Cardiac muscle cell (in vitro differentiated cells and primary cell): ENCODE results near the gene CDX2. TPM values are rescaled to one million over a fixed set of nuclear protein-coding genes. Genes with fewer than 3 reads are reported as not detected.

ENCODE experiments used
- DNase-seq, 2 donors: peaks; one replicate each; pipeline versions ENCODE4 v3.0.0 to v3.0.0-alpha.2; 2010 to 2017; ENCODE audit warnings: low read depth in 1 of 2, low spot score in 1 of 2
- H3K27ac ChIP-seq: fragments of 200-600 bp; sonication (generic); 2 replicates; pipeline ENCODE4 v1.5.1; 2016
- H3K27me3 ChIP-seq: fragments of 200-600 bp; sonication (generic); 2 replicates; pipeline ENCODE4 v1.6.0; 2016; ENCODE audit warnings: control low read depth
- H3K36me3 ChIP-seq: fragments of 200-600 bp; sonication (generic); 2 replicates; pipeline ENCODE4 v1.5.1; 2016; ENCODE audit warnings: control low read depth
- H3K4me1 ChIP-seq: fragments of 200-600 bp; sonication (generic); 2 replicates; pipeline ENCODE4 v1.8.1; 2017; ENCODE audit warnings: low read depth, mild to moderate bottlenecking, mixed run types
- H3K4me3 ChIP-seq: fragments of 200-600 bp; sonication (generic); 2 replicates; pipeline ENCODE4 v1.5.1; 2016; ENCODE audit warnings: mild to moderate bottlenecking
- H3K9me3 ChIP-seq: fragments of 200-600 bp; sonication (generic); 2 replicates; pipeline ENCODE4 v1.5.1; 2017; ENCODE audit warnings: low read depth, mild to moderate bottlenecking, control low read depth
- polyA plus RNA-seq: library from polyadenylated mRNA; unstranded; fragments of >200 nt; fragmentation: Nextera tagmentation; extraction: Ambion mirVana; gene quantifications from 2 replicates; pipeline ENCODE4 v1.2.1, GENCODE V29; 2016
- total RNA-seq: library from RNA; depleted of rRNA; stranded (reverse); fragments of >200 nt; gene quantifications from 2 replicates; pipeline ENCODE4 v1.2.3, GENCODE V29; 2016
- TF ChIP-seq, protein P1 (sequence below): IDR thresholded peaks from 2 replicates; pipeline ENCODE4 v1.5.1; 2012; ENCODE audit warnings: low read depth, mild to moderate bottlenecking, low read length

The CDX2 gene
- total and polyA plus RNA-seq, 2 experiments from 2014 or later, result not detected

DNA sequence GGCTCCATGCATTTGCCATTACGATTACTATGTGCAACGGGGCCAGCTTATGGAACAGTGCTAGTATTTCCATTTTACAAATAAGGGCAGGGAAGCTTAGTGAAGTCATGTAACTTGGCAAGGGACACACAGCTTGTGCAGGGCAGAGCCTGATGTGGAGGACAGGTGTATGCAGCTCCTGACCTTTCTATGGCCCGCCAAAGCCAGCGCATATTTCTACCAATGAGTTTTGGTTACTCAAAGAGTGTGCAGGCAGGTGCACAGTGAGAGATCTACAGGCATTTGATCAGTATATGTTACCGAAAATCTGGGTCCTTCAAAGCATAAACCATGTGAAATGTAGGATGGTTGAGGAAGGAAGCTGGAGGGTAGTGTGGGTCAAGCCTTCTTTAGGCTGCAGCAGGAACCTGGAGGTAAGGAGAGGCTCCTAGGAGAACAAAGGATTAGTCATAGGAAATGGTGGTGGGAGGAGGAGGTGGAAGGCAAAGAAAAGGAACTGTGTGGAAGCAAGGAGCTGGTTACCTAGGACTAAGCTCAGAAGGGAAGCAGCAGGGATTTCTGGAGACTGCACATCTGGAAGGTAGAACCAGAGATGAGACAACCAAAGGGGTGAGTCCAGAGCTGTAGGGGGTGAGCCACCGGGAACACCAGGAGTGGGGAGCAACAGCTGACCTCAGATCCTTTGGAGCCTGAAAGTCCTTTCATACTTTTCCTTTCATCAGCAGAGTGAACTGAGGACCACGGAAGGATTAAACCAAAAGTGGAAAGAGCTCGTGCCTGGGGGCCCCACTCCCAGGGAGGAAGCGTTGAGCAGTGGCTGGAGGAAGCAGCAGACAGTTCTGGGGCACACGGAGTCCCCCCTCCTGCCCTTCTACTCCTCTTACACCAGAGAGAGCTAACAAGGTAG is 53.6 kb downstream of the CDX2 start:
- Histone ChIP-seq H3K36me3 (no peaks in the 10 kb centered on the region), H3K27ac (no peak overlapping the region), H3K4me3 (no peak overlapping the region), H3K27me3 (peaks cover 97% of the 10 kb centered on the region), H3K4me1 (peaks cover 6% of the 10 kb centered on the region), H3K9me3 (no peaks in the 10 kb centered on the region)
- TF ChIP-seq, protein P1, sequence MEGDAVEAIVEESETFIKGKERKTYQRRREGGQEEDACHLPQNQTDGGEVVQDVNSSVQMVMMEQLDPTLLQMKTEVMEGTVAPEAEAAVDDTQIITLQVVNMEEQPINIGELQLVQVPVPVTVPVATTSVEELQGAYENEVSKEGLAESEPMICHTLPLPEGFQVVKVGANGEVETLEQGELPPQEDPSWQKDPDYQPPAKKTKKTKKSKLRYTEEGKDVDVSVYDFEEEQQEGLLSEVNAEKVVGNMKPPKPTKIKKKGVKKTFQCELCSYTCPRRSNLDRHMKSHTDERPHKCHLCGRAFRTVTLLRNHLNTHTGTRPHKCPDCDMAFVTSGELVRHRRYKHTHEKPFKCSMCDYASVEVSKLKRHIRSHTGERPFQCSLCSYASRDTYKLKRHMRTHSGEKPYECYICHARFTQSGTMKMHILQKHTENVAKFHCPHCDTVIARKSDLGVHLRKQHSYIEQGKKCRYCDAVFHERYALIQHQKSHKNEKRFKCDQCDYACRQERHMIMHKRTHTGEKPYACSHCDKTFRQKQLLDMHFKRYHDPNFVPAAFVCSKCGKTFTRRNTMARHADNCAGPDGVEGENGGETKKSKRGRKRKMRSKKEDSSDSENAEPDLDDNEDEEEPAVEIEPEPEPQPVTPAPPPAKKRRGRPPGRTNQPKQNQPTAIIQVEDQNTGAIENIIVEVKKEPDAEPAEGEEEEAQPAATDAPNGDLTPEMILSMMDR, result no peak
- DNase-seq, result no peak

DNA sequence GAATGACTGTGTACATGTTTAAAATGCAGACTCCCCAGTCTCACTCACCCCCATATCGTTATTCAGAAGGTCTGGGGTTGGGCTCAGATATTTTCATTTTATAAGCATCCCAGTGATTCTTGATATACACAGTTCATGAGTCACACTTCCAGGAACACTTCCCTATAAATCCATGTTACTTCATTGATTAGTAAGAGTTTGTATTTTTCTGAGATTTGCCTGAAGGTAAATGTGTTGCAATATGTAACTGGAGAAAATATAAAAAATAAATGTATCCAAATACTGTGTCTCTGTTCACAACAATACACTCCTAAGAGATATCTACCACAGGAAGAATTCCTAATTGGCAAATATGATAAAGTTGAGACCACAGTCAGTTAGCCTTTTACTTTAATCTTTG is 56.0 kb downstream of the CDX2 start:
- DNase-seq, result no peak
- TF ChIP-seq, protein P1, result no peak
- no peak overlapping the region for H3K27ac ChIP-seq

DNA sequence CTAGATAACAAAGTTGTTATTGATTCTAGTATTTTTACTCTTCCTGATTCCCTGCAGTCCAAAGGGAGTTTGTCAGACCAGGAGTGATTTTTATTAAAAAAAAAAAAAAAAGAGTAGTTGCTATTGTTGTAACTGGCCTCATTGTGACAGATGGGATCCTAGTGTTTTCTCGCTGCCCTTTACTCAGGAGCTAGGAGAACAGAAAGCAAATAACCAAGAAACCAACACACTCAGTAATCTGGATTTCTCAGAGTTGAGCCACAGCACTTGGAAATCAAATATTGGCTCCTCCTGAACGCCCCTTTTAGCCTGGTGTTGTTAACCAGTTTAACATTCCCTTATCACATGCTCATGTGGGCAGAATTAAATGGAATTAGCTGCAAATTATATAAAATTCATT is 57.6 kb downstream of the CDX2 start:
- TF ChIP-seq, protein P1, result no peak

More for the DNA sequence above, 56.0 kb downstream of the CDX2 start:
- H3K9me3 ChIP-seq, result no peaks in the 10 kb centered on the region
- H3K27me3 ChIP-seq, result peaks cover 96% of the 10 kb centered on the region
- no peaks in the 10 kb centered on the region for H3K36me3 ChIP-seq
- H3K4me3 ChIP-seq, result no peak overlapping the region
- H3K4me1 ChIP-seq, result no peaks in the 10 kb centered on the region

More for the DNA sequence above, 57.6 kb downstream of the CDX2 start:
- Histone ChIP-seq H3K4me1 (no peaks in the 10 kb centered on the region), H3K36me3 (no peaks in the 10 kb centered on the region), H3K27me3 (peaks cover 95% of the 10 kb centered on the region), H3K9me3 (no peaks in the 10 kb centered on the region), H3K4me3 (no peak overlapping the region), H3K27ac (no peak overlapping the region)
- DNase-seq, result no peak

Other genes starting within 250 kb of the CDX2 start
- not detected in 2 replicates for gene GSX1, start 176.8 kb downstream of the CDX2 start, total RNA-seq
- not detected in 2 replicates for gene GSX1, start 176.8 kb downstream of the CDX2 start, polyA plus RNA-seq
- gene PDX1, start 49.3 kb downstream of the CDX2 start, total RNA-seq, result not detected in 2 replicates
- gene PDX1, start 49.3 kb downstream of the CDX2 start, polyA plus RNA-seq, result not detected in 2 replicates
- gene URAD, start 19.4 kb upstream of the CDX2 start, total RNA-seq, result not detected in 2 replicates
- gene URAD, start 19.4 kb upstream of the CDX2 start, polyA plus RNA-seq, result not detected in 2 replicates
- 0.06 TPM in 1 of 2 replicates, not detected in the other for gene FLT3, start 131.3 kb upstream of the CDX2 start, total RNA-seq
- not detected in 2 replicates for gene FLT3, start 131.3 kb upstream of the CDX2 start, polyA plus RNA-seq
- 13.9 and 25.1 TPM in 2 replicates for gene PAN3, start 169.2 kb upstream of the CDX2 start, total RNA-seq
- gene PAN3, start 169.2 kb upstream of the CDX2 start, polyA plus RNA-seq, result 7.8 and 8.6 TPM in 2 replicates